Mesothelial cell of epicardium (in vitro differentiated cells): ENCODE data around the gene LKAAEAR1. TPM values are rescaled to one million over a fixed set of nuclear protein-coding genes. Genes with fewer than 3 reads are reported as not detected.

Source experiments
- DNase-seq, 2 experiments: peaks; one replicate each; pipeline ENCODE4 v3.0.0; 2021; ENCODE audit warnings: low spot score in 2 of 2; ENCODE audit not compliant: unreplicated experiment in 2 of 2
- H3K27ac Mint-ChIP-seq: 2 replicates; pipeline ENCODE4 v1.8.0; 2021; ENCODE audit warnings: mixed read lengths
- H3K27me3 Mint-ChIP-seq: 2 replicates; pipeline ENCODE4 v1.8.0; 2021; ENCODE audit warnings: low read depth, mixed read lengths
- H3K36me3 Mint-ChIP-seq: 2 replicates; pipeline ENCODE4 v1.8.0; 2021; ENCODE audit warnings: mixed read lengths
- H3K4me1 Mint-ChIP-seq: 2 replicates; pipeline ENCODE4 v1.8.0; 2021; ENCODE audit warnings: mixed read lengths
- H3K4me3 Mint-ChIP-seq: 2 replicates; pipeline ENCODE4 v1.8.0; 2021; ENCODE audit warnings: mild to moderate bottlenecking, moderate library complexity, mixed read lengths
- H3K9me3 Mint-ChIP-seq: 2 replicates; pipeline ENCODE4 v1.8.0; 2021; ENCODE audit warnings: mixed read lengths
- total RNA-seq: library from RNA; stranded (reverse); gene quantifications from 3 replicates; pipeline ENCODE4 v1.2.1, GENCODE V29; 2021
- TF ChIP-seq, protein P1 (sequence below): fragments of 200-600 bp; sonication (generic); IDR thresholded peaks from one replicate; pipeline ENCODE4 v1.5.0; 2021; ENCODE audit warnings: antibody characterized with exemption; ENCODE audit not compliant: unreplicated experiment

The LKAAEAR1 gene
- total RNA-seq, 1 donor from 2014 or later = not detected

DNA sequence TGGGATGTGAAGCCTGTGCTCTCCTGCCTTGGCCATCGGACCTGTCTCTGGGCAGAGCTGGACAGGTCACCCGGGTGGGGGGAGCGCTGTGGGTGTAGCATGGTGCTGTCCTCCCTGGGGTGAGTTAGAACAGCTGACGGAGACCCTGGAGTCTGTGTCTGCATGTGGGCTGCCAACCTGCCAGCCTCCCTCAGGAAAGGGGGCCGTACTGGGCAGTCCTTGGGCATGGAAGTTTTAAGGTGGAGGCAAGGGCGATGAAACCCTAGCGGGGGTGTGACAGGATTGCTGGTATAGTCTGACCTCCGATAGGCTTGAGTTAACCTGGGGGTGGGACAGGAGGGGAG is 37.2 kb downstream of the LKAAEAR1 start:
- no peak for DNase-seq
- peaks cover 77% of the 10 kb centered on the region for H3K27me3 Mint-ChIP-seq
- no peak overlapping the region for H3K27ac Mint-ChIP-seq
- H3K36me3 Mint-ChIP-seq = no peaks in the 10 kb centered on the region
- H3K4me1 Mint-ChIP-seq = no peaks in the 10 kb centered on the region
- no peaks in the 10 kb centered on the region for H3K9me3 Mint-ChIP-seq
- H3K4me3 Mint-ChIP-seq = no peak overlapping the region
- TF ChIP-seq, protein P1, sequence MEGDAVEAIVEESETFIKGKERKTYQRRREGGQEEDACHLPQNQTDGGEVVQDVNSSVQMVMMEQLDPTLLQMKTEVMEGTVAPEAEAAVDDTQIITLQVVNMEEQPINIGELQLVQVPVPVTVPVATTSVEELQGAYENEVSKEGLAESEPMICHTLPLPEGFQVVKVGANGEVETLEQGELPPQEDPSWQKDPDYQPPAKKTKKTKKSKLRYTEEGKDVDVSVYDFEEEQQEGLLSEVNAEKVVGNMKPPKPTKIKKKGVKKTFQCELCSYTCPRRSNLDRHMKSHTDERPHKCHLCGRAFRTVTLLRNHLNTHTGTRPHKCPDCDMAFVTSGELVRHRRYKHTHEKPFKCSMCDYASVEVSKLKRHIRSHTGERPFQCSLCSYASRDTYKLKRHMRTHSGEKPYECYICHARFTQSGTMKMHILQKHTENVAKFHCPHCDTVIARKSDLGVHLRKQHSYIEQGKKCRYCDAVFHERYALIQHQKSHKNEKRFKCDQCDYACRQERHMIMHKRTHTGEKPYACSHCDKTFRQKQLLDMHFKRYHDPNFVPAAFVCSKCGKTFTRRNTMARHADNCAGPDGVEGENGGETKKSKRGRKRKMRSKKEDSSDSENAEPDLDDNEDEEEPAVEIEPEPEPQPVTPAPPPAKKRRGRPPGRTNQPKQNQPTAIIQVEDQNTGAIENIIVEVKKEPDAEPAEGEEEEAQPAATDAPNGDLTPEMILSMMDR = no peak

- TF ChIP-seq, protein P1 = no peak
- H3K36me3 Mint-ChIP-seq = no peaks in the 10 kb centered on the region
- H3K4me1 Mint-ChIP-seq = no peaks in the 10 kb centered on the region
- no peak for DNase-seq
- H3K27ac Mint-ChIP-seq = no peak overlapping the region
- no peaks in the 10 kb centered on the region for H3K9me3 Mint-ChIP-seq
- peaks cover 77% of the 10 kb centered on the region for H3K27me3 Mint-ChIP-seq
- no peak overlapping the region for H3K4me3 Mint-ChIP-seq
Measured at GRCh38 chr20:64045346-64046011, 38.7 kb downstream of the LKAAEAR1 start.

DNA sequence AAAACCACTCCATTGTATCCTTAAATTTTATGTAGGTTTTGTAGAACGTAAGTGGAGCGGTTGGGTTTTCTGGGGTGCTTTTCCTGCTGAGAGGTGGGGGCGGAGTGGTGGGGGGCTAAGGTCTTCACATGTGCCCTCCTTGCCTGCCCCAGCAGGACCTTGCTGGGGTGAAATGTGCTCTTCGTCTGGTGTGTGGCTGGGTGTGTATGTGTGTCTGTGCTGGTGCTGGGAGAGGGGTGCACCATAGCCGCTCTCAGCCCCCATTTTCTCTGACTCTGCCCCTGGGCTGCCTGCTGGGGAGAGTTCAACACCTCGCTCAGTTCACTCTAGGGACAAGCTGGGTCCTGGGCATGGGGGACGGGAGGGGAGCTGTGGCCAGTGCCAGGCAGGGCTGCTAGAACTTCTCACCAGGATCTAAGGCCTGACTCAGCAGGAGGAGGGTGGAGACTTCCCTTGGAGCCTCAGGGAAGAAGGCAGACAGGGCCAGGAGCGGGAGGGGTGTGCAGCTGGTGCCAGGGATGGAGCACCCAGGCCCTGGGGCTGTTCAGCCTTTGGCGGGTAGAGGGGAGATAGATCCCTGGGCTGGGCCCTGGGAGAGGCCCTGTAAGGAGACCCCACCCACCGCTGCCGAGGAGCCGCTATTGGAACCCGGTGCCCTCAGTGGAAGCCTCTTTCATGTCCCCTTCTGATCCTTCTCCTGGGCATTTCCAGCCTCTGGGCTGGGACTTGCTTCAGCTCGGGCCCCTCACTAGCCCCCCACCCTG is 39.5 kb downstream of the LKAAEAR1 start:
- no peak overlapping the region for H3K4me3 Mint-ChIP-seq
- DNase-seq = no peak
- no peaks in the 10 kb centered on the region for H3K36me3 Mint-ChIP-seq
- TF ChIP-seq, protein P1 = no peak
- no peak overlapping the region for H3K27ac Mint-ChIP-seq
- peaks cover under 1% of the 10 kb centered on the region for H3K4me1 Mint-ChIP-seq
- peaks cover 78% of the 10 kb centered on the region for H3K27me3 Mint-ChIP-seq
- H3K9me3 Mint-ChIP-seq = no peaks in the 10 kb centered on the region

- Mint-ChIP-seq H3K27ac (no peak overlapping the region), H3K4me3 (no peak overlapping the region), H3K4me1 (peaks cover 5% of the 10 kb centered on the region), H3K9me3 (no peaks in the 10 kb centered on the region), H3K27me3 (peaks cover 83% of the 10 kb centered on the region), H3K36me3 (no peaks in the 10 kb centered on the region)
- TF ChIP-seq, protein P1 = no peak
- no peak for DNase-seq
Measured at GRCh38 chr20:64043768-64044167, 40.4 kb downstream of the LKAAEAR1 start.

DNA sequence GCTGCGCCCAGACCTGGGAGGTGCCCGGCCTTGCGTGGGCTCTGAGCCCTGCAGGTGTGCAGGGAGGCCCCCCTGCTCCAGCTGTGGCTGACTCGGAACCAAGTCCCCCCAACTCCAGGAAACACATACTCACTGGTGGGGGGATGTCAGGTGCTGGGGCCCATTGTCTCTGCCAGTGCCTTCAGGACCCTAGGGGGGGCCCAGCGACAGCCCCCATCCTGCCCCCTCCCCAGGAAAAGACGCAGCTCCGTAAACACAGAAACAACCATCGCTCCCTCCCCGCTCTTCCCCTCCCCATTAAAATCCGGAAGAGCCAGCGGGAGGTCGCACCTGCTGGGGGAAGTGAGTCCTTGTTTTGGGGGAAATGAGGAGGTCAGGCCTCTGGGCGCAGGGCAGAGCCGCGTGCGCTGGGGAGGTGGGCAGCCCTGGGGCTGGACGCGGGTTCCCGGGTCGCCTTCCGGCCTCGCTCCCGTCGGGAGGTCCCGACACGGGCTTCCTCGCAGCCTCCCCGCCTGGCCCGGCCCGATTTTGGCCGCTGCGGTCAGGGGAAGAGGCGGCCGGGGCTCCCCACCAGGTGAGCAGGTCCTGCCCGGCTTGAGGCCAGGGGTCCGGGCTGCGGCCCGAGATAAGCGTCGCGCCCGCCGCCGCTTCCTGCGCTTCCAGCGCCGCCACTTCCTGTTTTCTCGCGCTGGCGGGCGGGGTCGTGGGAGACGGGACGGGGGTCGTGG is 42.0 kb downstream of the LKAAEAR1 start:
- H3K4me3 Mint-ChIP-seq = peak overlapping the region; percentile 60
- no peaks in the 10 kb centered on the region for H3K36me3 Mint-ChIP-seq
- TF ChIP-seq, protein P1 = no peak
- no peak overlapping the region for H3K27ac Mint-ChIP-seq
- peaks cover 81% of the 10 kb centered on the region for H3K27me3 Mint-ChIP-seq
- DNase-seq = no peak
- no peaks in the 10 kb centered on the region for H3K9me3 Mint-ChIP-seq
- H3K4me1 Mint-ChIP-seq = peaks cover 8% of the 10 kb centered on the region
